SH-SY5Y (cell line): ENCODE results near the gene CCM2.

Source experiments
- GATA2 ChIP-seq: IDR thresholded peaks from 2 replicates; pipeline ENCODE4 v1.6.1; 2011; ENCODE audit warnings: mild to moderate bottlenecking, low read depth, low read length
- GATA3 ChIP-seq: IDR thresholded peaks from 2 replicates; pipeline ENCODE4 v1.6.1; 2011; ENCODE audit warnings: low read depth, mild to moderate bottlenecking, low read length, moderate library complexity

DNA sequence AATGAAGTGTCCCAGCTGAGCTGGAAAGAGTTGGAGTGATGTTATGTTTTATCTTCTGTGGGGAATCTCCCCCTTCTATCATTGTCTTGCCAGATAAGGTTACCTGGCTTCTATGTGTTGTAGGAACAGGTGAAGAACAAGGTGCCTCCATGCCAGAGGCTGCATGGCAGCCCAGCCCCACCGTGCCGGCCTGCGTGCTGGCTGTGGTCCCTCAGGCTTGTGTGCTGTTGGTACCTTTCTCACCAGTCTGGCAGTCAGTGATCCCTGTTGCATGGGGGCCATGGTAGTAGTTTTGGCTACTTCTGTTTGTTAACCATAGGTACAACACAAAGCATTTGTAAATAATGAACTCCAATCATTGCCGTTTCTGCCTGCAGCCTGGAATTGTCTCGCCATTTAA lies 37.9 kb downstream of the CCM2 start:
- no peak for TF ChIP-seq GATA2
- TF ChIP-seq GATA3 = no peak
